ENCODE results near the gene RMC1.
"Not testable (repeated sequence)": the region's sequence is repeated elsewhere in the genome, so short reads cannot be mapped to it uniquely, and the experiment has no call there.

The RMC1 gene

GRCh38 chr18:23494992-23495391 lies 8.3 kb upstream of the RMC1 start:
- DNase-seq, result no peak
- in situ Hi-C loops (cut with MboI; ENCODE audit: low pct_unique_long_range_greater_than_20kb, low sequenced_read_pairs), result no loop called here

- DNase-seq, result no peak
- in situ Hi-C loops (cut with MboI; ENCODE audit: low pct_unique_long_range_greater_than_20kb, low sequenced_read_pairs), result no loop called here
These were observed 7.4 kb upstream of the RMC1 start for GRCh38 chr18:23495723-23496440.

GRCh38 chr18:23498117-23498516 lies 5.2 kb upstream of the RMC1 start:
- in situ Hi-C loops (cut with MboI; ENCODE audit: low pct_unique_long_range_greater_than_20kb, low sequenced_read_pairs), result no loop called here

GRCh38 chr18:23498877-23499276 lies 4.4 kb upstream of the RMC1 start:
- in situ Hi-C loops (cut with MboI; ENCODE audit: low pct_unique_long_range_greater_than_20kb, low sequenced_read_pairs), result no loop called here
- peak; percentile 79 for DNase-seq

More at GRCh38 chr18:23498117-23498516, 5.2 kb upstream of the RMC1 start:
- peak; percentile 56 for DNase-seq

GRCh38 chr18:23499291-23499781 lies 4.0 kb upstream of the RMC1 start:
- no peak for DNase-seq
- in situ Hi-C loops (cut with MboI; ENCODE audit: low pct_unique_long_range_greater_than_20kb, low sequenced_read_pairs), result no loop called here

GRCh38 chr18:23501626-23502025 lies 1.7 kb upstream of the RMC1 start:
- DNase-seq, result no peak
- in situ Hi-C loops (cut with MboI; ENCODE audit: low pct_unique_long_range_greater_than_20kb, low sequenced_read_pairs), result no loop called here

- in situ Hi-C loops (cut with MboI; ENCODE audit: low pct_unique_long_range_greater_than_20kb, low sequenced_read_pairs), result no loop called here
- DNase-seq, result no peak
These were observed 734 bp upstream of the RMC1 start for GRCh38 chr18:23502516-23503037.

- DNase-seq, result no peak
- in situ Hi-C loops (cut with MboI; ENCODE audit: low pct_unique_long_range_greater_than_20kb, low sequenced_read_pairs), result no loop called here
These were observed 643 bp downstream of the RMC1 start for GRCh38 chr18:23503963-23504344.

- in situ Hi-C loops (cut with MboI; ENCODE audit: low pct_unique_long_range_greater_than_20kb, low sequenced_read_pairs), result no loop called here
- DNase-seq, result no peak
These were observed 1.4 kb downstream of the RMC1 start for GRCh38 chr18:23504720-23505119.

- in situ Hi-C loops (cut with MboI; ENCODE audit: low pct_unique_long_range_greater_than_20kb, low sequenced_read_pairs), result no loop called here
- no peak for DNase-seq
These were observed 3.1 kb downstream of the RMC1 start for GRCh38 chr18:23506393-23506792.

- in situ Hi-C loops (cut with MboI; ENCODE audit: low pct_unique_long_range_greater_than_20kb, low sequenced_read_pairs), result not testable (repeated sequence)
These were observed 7.6 kb downstream of the RMC1 start for GRCh38 chr18:23510923-23511322.

GRCh38 chr18:23512216-23512615 lies 8.9 kb downstream of the RMC1 start:
- DNase-seq; in situ Hi-C loops (cut with MboI; ENCODE audit: low pct_unique_long_range_greater_than_20kb, low sequenced_read_pairs): not testable (repeated sequence)

More at GRCh38 chr18:23510923-23511322, 7.6 kb downstream of the RMC1 start:
- not testable (repeated sequence) for DNase-seq

- DNase-seq, result no peak
- in situ Hi-C loops (cut with MboI; ENCODE audit: low pct_unique_long_range_greater_than_20kb, low sequenced_read_pairs), result no loop called here
These were observed 9.3 kb downstream of the RMC1 start for GRCh38 chr18:23512641-23513040.

GRCh38 chr18:23515911-23516546 lies 12.7 kb downstream of the RMC1 start:
- DNase-seq, result peak; percentile 82
- in situ Hi-C loops (cut with MboI; ENCODE audit: low pct_unique_long_range_greater_than_20kb, low sequenced_read_pairs), result no loop called here

- in situ Hi-C loops (cut with MboI; ENCODE audit: low pct_unique_long_range_greater_than_20kb, low sequenced_read_pairs), result no loop called here
- DNase-seq, result no peak
These were observed 16.4 kb downstream of the RMC1 start for GRCh38 chr18:23519734-23520133.

- DNase-seq, result no peak
- in situ Hi-C loops (cut with MboI; ENCODE audit: low pct_unique_long_range_greater_than_20kb, low sequenced_read_pairs), result no loop called here
These were observed 18.0 kb downstream of the RMC1 start for GRCh38 chr18:23521271-23521670.

GRCh38 chr18:23521907-23522306 lies 18.6 kb downstream of the RMC1 start:
- in situ Hi-C loops (cut with MboI; ENCODE audit: low pct_unique_long_range_greater_than_20kb, low sequenced_read_pairs), result no loop called here
- DNase-seq, result no peak

GRCh38 chr18:23523429-23524212 lies 20.3 kb downstream of the RMC1 start:
- in situ Hi-C loops (cut with MboI; ENCODE audit: low pct_unique_long_range_greater_than_20kb, low sequenced_read_pairs), result no loop called here
- DNase-seq, result peak; percentile 14

- no peak for DNase-seq
- in situ Hi-C loops (cut with MboI; ENCODE audit: low pct_unique_long_range_greater_than_20kb, low sequenced_read_pairs), result no loop called here
These were observed 20.9 kb downstream of the RMC1 start for GRCh38 chr18:23524213-23524707.
